ENCODE data around the gene DBX1. TPM values are rescaled to one million over a fixed set of nuclear protein-coding genes. Genes with fewer than 3 reads are reported as not detected.

Gene DBX1, protein sequence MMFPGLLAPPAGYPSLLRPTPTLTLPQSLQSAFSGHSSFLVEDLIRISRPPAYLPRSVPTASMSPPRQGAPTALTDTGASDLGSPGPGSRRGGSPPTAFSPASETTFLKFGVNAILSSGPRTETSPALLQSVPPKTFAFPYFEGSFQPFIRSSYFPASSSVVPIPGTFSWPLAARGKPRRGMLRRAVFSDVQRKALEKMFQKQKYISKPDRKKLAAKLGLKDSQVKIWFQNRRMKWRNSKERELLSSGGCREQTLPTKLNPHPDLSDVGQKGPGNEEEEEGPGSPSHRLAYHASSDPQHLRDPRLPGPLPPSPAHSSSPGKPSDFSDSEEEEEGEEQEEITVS
- total RNA-seq = not detected in 2 replicates

DNA sequence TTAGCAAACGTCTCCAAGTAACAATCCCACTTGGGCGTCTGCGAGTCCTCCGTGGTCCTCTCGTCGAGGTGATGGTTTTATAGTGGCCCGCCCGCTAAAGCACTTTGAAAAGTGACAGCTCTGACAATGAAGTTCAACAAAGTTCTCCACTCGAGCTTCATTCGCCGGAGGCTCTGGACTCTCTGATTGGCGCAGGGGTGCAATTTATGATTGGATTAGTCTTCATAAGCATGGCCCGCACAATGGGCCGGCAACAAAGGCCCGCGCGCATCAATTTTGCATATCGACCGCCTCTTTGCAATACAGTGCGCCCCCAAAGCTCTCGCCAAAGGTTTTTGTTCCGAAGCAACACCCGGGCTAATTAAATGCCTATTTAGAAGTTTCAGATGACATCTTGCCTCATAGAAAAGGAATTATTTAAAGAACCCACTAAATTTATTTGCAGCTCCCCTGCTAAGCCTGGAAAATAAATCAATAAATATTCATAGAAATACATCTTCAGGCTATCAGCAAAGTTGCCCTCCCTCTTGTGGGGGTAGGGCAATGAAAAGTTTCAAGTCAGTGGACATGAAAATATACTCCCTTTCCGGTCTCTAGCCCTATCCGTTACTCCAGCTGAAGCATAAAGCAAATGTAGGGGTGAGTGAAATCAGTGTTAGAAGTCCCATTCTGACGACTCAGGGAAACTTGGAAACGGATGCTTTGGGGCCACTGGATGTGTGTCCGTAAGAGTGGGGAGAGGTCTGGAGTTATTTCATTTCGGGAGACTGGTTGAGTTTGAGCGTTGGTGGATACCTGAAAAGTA lies at the start of gene DBX1:
DBX1 (minus strand) TSS at position 51 of the 805 bp plus-strand sequence. CDS start 151 bp downstream, outside the sequence.

Other genes starting within 250 kb of the DBX1 start
- 38.2 and 40.3 TPM in 2 replicates for gene HTATIP2, start 203.2 kb upstream of the DBX1 start, total RNA-seq
- gene PRMT3, start 227.2 kb upstream of the DBX1 start, total RNA-seq = 13.5 and 17.0 TPM in 2 replicates

Data from bronchus fibroblast of lung (primary cell).